MM.1S (cell line): Measurements from ENCODE around the gene PIK3C2G.

Experiments
- EZH2 ChIP-seq: fragments of 300-600 bp; sonication (generic); optimal IDR thresholded peaks from 2 replicates; pipeline ENCODE3; 2017; ENCODE audit warnings: low read depth, mild to moderate bottlenecking, antibody characterized with exemption, low read length, mixed read lengths
- EZH2phosphoT487 ChIP-seq: fragments of 300-600 bp; sonication (generic); IDR thresholded peaks from 2 replicates; pipeline ENCODE4 v1.6.1; 2018; ENCODE audit warnings: antibody characterized with exemption, low read length
- TF ChIP-seq, protein P1 (sequence below): fragments of 300-600 bp; sonication (generic); IDR thresholded peaks from 2 replicates; pipeline ENCODE4 v1.5.1; 2016; ENCODE audit warnings: antibody characterized with exemption, low read length, mixed read lengths

DNA sequence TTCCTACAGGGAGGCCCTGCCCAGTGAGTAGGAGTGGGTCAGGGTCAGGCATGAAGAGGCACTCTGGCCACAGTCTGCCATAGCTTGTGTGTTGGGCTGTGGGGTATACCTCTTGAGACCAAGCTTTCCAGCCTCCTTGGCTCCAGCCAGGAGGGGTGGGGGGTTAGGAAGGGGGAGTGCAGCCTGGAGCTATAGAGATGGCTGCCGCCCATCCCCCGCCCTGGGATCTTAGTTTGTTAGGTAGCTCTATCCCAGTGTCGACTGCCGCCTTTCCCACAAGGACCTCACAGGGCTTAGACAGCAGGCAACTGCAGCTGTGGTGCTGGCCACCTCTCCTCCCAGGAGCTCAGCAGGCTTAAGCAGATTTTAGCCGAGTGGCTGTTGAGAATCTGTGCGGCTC, 260.1 kb downstream of the PIK3C2G start:
- TF ChIP-seq, protein P1, sequence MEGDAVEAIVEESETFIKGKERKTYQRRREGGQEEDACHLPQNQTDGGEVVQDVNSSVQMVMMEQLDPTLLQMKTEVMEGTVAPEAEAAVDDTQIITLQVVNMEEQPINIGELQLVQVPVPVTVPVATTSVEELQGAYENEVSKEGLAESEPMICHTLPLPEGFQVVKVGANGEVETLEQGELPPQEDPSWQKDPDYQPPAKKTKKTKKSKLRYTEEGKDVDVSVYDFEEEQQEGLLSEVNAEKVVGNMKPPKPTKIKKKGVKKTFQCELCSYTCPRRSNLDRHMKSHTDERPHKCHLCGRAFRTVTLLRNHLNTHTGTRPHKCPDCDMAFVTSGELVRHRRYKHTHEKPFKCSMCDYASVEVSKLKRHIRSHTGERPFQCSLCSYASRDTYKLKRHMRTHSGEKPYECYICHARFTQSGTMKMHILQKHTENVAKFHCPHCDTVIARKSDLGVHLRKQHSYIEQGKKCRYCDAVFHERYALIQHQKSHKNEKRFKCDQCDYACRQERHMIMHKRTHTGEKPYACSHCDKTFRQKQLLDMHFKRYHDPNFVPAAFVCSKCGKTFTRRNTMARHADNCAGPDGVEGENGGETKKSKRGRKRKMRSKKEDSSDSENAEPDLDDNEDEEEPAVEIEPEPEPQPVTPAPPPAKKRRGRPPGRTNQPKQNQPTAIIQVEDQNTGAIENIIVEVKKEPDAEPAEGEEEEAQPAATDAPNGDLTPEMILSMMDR: no peak
- TF ChIP-seq EZH2phosphoT487 (no peak), EZH2 (no peak)
